Esophagus squamous epithelium (tissue), 4 donors: ENCODE results near the gene CAPG.

Experiments used
- POLR2A ChIP-seq, 4 donors: fragments of 450-650 bp; IDR thresholded peaks; one replicate each; pipeline ENCODE4 v1.6.1; 2017; ENCODE audit warnings: antibody characterized with exemption in 4 of 4, mild to moderate bottlenecking in 4 of 4, moderate library complexity in 3 of 4
- TF ChIP-seq, protein P1 (sequence below), 6 experiments: fragments of 450-650 bp in 4 of 6; fragments of 200-600 bp in 2 of 6; sonication (generic) in 2 of 6; IDR thresholded peaks; one replicate each; pipeline ENCODE4 v1.5.1; 2016 to 2019; ENCODE audit warnings: antibody characterized with exemption in 6 of 6, mild to moderate bottlenecking in 4 of 6, moderate library complexity in 4 of 6

GRCh38 chr2:85448461-85449213 is 38.5 kb upstream of the CAPG start:
- TF ChIP-seq, protein P1, sequence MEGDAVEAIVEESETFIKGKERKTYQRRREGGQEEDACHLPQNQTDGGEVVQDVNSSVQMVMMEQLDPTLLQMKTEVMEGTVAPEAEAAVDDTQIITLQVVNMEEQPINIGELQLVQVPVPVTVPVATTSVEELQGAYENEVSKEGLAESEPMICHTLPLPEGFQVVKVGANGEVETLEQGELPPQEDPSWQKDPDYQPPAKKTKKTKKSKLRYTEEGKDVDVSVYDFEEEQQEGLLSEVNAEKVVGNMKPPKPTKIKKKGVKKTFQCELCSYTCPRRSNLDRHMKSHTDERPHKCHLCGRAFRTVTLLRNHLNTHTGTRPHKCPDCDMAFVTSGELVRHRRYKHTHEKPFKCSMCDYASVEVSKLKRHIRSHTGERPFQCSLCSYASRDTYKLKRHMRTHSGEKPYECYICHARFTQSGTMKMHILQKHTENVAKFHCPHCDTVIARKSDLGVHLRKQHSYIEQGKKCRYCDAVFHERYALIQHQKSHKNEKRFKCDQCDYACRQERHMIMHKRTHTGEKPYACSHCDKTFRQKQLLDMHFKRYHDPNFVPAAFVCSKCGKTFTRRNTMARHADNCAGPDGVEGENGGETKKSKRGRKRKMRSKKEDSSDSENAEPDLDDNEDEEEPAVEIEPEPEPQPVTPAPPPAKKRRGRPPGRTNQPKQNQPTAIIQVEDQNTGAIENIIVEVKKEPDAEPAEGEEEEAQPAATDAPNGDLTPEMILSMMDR (IDR thresholded peaks at IDR 0.05): no peak
- no peak for TF ChIP-seq POLR2A (IDR thresholded peaks at IDR 0.05)
